GM12872 (cell line): ENCODE data around the gene UHRF2.

ENCODE experiments used
- CTCF ChIP-seq: IDR thresholded peaks from 3 replicates; pipeline ENCODE4 v1.5.1; 2011; ENCODE audit warnings: low read depth, mild to moderate bottlenecking, low read length, moderate library complexity; ENCODE audit not compliant: insufficient read depth

UHRF2 gene

GRCh38 chr9:6414247-6414641 lies 1.2 kb downstream of the UHRF2 start:
- no peak for TF ChIP-seq CTCF

GRCh38 chr9:6415266-6415665 lies 2.3 kb downstream of the UHRF2 start:
- TF ChIP-seq CTCF: no peak

GRCh38 chr9:6417186-6417585 lies 4.2 kb downstream of the UHRF2 start:
- no peak for TF ChIP-seq CTCF

GRCh38 chr9:6418764-6419163 lies 5.8 kb downstream of the UHRF2 start:
- TF ChIP-seq CTCF: no peak

GRCh38 chr9:6424940-6425339 lies 11.9 kb downstream of the UHRF2 start:
- TF ChIP-seq CTCF: no peak

GRCh38 chr9:6426117-6426516 lies 13.1 kb downstream of the UHRF2 start:
- no peak for TF ChIP-seq CTCF

- TF ChIP-seq CTCF: no peak
Observed at GRCh38 chr9:6428940-6429889, 16.2 kb downstream of the UHRF2 start.
